GM18868 (cell line): Measurements from ENCODE around the gene BCOR.

Source experiments
- ATAC-seq: cut with Tn5 transposase; IDR thresholded peaks from one replicate; pipeline ENCODE4 v1.9.1; 2021; ENCODE audit warnings: mild to moderate bottlenecking, moderate library complexity; ENCODE audit not compliant: unreplicated experiment

BCOR gene

DNA sequence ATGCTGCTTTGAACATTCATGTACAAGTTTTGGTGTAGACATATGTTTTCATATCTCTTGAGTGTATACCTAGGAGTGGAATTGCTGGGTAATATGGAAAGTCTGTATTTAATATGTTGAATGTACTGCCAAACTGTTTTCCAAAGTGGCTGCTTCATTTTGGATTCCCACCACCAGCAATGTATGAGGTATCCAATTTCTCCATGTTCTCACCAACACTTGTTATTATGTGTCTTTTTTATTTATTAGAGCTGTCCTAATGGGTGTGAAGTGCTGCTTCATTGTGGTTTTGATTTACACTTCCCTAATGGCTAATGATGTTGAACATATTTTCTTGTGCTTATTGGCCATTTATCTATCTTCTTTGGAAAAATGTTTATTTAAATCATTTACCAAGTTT is 60.4 kb downstream of the BCOR start:
- no peak for ATAC-seq

DNA sequence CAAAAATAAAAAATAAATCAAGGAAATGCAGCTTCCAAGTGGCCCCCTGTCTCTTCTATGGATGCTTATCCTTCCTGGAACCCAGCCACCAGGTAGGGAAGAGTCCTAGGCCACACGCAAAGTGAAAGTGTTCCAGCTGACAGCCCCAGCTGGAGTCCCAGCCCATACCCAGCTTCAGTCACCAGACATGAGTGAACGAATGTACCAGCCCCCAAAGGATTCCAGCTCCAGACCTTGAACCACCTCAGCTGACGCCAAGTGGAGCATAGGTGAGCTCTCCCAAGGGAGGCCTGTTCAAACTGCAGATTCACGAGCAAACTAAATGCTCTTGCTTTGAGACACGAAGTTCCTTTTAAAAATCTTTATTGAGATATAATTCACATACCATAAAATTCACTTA is 62.0 kb downstream of the BCOR start:
- no peak for ATAC-seq

DNA sequence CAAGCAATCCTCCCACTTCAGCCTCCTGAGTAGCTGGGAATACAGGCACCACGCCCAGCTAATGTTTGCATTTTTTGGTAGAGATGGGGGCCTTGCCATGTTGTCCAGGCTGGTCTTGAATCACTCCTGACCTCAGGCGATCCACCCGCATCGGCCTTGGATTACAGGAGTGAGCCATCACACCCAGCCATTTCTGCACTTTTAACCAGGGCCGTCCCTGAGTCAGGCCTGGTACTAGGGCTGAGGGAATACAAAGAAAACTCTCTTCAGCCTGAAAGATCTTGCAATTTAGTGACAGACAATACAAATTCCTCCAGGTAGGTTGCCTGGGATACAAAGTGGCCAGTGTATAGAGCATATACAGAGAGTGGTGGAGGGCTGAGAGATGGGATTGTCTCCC is 65.8 kb downstream of the BCOR start:
- no peak for ATAC-seq

DNA sequence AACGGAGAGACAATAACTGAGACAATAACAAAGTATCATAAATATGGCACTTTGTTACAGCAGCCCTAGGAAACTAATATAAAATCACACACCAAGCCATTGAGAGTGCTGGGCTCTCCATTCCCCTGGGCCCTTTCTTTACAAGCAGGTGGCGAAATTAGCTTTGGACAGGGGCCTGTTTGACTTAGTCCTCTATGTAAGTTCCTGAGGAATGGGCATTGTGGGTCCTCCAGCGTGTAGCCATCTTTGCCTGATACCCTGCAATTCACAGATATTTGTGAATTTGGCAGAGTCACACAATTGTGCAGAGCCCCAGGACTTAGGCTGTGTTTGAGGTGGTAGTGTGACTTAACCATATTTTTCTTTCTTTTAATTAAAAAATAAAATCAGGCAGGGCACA is 67.6 kb downstream of the BCOR start:
- ATAC-seq: no peak

DNA sequence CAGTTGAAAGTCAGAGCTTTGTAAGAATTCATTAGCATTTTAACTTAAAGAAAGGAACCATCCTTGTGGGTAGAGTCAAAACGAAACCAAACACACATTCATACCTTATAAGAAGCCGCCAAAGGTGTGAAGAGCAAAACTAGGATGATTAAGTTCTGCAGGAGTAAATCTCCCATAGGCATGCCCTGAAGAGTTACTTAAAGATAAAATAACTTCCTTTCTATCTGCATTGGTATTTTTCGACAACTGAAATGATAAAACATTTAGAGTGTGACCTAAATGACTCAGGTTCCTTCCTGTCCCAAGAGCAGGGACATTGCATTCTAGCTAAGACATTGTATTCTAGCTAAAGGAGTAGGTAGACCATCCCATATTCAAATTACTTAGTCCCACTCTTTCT is 75.3 kb downstream of the BCOR start:
- peak; percentile 47 for ATAC-seq

DNA sequence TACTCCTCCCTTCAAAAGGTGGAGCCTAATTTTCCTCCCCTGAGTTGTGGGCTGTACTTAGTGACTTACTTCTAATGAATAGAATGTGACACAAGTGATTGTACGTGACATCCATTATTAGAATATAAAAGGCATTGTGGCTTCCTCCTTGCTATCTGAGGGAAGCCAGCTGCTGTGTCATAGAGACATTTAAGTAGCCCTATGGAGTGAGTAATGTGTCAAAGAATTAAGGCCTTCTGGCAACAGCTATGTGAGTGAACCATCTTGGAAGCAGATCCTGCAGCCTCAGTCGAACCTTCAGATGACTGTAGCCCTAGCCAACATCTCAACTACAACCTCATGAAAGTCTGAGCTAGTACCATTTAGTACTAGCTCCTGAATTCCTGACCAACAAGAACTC is 76.1 kb downstream of the BCOR start:
- ATAC-seq: no peak

DNA sequence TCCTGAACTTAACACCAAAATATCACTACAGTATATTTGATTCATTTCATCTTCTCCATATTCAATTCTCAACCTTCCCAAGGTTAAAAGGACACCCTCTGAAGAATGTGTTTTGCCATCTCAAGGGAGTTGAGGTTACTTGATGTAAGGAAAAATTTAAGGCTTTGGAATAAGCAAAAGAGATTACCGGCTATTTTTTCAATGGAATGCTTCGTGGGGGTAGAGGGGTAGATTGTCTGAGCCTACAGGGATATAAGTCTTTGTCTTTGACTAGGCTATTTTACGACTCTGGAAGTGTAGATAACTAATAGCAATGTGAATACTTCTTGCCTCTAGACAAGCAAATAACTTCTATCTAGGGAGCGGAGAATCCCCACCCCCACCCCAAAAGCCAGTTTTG is 78.2 kb downstream of the BCOR start:
- ATAC-seq: no peak

DNA sequence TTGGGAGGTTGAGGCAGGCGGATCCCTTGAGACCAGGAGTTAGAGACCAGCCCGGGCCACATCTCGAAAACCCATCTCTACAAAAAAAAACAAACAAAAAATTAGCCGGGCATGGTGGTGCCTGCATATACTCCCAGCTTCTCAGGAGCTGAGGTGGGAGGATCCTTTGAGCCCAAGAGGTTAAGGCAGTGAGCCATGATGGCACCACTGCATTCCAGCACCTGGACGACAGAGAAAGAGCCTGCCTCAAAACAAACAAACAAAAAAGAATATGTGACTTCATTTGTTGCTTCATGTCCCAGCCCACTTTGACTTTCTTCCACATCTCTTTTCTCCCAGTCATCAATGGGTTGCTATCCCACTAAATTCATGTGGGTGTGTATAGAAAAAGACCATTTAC is 79.7 kb downstream of the BCOR start:
- ATAC-seq: no peak

DNA sequence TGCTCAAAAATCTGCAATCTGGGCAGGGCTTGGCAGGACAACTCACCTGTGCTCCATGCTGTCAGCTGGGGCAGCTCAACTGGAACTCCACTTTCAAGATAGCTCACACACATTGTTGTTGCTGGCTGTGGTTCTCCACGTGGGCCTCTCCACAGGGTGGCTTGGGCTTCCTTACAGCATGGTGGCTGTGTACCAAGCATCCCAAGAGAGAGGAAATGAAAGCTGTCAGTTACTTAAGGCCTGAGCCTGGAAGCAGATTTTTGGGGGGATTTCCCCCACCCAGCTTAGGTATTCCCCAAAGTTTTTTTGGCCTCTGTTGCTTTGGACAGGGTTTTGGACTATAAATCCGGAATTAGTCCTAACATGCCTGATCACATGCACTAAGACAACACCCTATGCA is 81.0 kb downstream of the BCOR start:
- no peak for ATAC-seq

DNA sequence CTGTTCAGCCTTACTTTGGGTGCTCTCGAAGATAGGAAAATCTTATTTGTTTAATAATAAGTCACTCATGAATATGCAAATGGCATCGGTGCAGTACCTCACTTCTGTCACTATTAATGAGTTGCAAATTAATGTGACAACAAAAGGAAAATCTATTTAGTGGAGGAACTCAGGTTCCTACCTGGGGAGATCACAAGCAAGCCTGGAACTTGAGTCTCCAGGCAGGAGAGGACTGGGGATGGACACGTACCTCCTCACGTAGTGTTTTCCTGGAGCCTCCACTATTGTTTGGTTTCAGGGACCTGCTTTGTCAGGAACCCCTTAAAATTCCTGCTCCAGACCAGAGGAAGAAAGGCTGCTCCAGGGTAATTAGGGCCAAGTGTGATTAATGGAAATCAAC is 82.1 kb downstream of the BCOR start:
- ATAC-seq: no peak

DNA sequence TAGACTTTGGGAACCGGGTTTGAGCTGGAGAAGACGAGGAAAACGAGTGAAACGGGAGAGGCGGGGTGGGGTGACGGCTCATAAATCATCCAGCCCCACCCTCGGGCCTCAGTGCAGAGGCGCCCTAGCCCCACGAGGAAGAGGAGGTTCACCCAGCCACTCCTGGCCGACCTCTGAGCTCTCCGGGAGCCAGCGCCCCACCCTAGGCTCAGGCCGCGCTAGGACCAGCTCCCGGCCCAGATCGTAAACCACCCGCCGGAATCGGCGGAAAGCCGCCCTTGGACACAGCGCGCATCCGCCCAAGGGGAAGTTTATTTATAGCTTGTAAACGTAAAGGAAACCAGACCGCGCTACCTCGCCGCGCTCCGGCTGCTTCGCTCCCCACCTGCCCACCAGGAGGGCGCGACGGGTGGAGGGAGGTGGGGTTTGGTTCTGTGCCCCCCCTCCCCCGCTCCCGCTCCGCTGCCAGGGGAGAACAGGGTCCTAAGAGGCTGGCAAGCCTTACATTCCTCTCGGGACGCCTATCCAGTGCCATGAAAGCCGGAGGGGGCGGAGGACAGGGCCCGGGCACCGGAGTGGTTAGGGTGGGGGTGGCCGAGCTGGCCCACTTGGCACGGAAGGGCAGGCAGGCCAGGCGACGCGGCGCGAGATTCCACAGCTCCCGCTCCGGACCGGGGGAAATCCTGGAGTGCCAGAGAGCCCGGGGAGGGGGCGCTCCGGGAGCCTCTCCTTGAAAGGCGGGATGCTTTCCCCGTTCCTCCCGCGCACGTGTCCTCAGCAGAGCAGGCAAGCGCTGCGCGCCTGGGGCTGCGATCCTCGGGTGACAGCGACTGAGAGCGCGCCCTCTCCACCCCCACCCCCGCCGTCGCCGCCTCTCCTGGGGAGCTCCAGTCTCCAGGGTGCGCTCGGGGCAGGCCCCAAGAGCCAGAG is 84.2 kb downstream of the BCOR start:
- ATAC-seq: no peak

DNA sequence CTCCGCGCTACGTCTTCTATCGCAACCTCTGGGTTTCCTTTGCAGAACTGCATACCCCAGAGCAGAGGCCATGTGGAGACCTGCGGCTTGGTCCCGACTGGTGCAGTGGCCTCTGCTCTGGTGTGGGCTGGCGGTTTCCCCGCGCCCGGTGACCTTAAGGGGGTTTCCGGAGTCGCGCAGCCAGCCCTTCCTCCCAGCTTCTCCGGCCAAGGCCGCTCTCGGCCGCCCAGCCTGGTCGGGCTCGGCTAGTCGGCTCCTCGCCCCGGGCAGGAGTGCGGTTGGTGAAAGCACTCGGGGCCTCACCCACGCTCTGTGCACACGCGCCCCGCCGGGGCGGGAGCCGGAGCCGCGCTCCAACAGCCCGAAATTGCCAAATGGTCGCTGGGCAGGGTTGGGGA is 84.9 kb downstream of the BCOR start:
- no peak for ATAC-seq

DNA sequence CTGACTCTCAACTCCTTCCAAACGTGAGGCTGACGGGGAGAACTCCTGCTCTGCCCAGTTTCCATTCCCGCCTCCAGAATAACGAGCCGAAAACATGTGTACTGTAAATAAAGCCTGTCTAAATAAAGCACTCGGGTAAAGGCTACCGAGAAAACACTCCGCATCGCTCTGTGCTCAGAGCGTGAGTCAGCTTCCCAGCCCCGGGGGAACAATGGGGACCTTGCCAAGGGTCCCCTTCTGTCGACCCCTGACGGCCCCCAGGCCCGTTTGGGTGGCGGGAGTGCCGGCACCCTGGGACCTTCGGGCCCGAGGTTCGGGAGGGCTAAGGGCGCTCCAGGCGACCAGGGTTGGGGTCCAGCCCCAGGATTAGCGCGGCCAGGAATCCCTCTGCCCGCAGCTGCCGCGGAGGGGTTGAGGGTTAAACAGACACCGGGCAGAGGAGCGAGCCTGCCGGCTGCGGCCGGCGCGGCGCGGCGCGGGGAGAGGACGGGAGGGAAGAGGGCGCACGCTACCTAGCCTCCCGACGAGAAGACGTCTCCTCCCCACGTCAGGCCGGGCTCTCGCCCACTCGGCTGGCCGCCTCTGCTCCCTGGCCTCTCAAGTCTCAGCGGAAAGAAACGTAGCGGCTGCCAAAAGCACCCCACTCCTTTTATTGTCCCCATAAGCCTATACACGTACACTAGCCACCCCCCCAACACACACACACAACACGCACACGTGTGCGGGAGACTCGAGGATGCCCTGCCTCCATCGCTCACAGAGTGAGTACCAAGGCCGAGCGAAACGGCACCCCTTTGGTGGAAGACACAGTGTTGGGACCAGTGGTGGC is 85.5 kb downstream of the BCOR start:
- ATAC-seq: no peak

DNA sequence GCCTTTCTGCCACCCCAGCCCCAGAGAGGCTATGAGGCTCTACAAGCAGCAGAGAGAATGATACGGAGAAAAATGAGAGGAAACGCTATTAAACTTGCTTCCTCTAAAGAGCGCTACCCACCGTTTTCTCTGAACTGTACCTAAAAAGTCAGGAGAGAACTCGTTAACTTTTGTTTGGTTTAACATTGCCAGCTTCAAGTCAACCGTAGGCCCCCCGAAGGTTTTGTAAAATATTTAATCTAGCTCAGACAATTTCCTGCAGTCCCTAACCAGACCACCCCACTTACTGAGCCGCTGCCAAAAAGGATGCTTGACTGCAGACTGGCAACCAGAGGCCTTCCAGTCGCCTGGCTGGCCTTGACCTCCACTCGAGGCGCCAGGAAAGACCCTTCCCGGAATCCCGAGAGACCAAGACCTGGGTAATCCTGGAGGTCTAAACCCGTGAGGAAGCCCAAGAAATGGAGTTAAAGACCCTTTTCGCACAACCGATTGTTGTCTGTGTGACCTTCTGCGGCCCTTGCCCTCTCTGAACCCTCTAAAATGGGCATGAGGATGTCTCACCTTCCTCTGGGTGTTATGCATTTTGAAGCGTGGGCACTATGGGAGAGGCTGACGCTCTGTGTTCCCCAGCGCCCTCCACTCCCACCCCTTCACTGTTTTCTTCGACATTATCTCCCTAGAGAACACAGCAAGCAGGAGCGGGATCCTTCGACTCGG is 86.3 kb downstream of the BCOR start:
- no peak for ATAC-seq

DNA sequence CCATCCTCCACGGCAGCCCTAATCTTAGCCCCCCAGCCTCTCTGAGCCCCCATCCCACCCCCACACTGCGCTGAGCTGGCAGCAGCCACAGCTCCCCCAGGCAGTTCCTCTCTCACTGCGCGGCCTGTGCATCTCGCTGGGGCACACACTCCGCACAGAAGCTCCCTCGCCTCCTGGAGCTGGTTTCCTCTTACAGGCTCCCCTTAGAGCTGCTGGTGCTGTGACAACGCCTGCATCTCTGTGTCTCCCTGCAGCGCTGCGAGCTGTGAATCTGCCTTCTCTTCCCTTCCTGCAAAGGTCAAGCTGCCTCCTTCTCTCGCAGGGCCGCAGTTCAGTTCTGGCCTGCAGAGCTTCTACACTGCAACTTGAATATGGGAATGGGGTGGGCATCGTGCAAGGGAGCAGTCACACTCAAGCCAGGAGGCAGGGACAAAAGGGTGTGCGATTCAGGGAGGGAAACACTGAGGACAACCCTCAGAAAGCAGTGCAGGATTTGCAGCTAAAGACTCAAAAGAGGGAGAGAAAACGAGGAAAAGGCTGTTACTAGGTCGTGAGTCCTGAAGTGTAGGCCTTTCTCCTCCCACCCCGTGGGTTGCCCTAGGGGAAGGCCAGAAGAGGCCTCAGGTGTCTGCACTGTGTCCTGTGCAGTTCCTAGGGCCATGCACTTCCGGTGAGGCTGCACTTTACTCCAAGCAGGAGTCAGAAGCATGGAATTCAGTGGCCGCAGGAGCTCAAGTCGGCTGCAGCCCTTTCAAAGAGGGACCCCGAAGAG is 87.0 kb downstream of the BCOR start:
- ATAC-seq: no peak

DNA sequence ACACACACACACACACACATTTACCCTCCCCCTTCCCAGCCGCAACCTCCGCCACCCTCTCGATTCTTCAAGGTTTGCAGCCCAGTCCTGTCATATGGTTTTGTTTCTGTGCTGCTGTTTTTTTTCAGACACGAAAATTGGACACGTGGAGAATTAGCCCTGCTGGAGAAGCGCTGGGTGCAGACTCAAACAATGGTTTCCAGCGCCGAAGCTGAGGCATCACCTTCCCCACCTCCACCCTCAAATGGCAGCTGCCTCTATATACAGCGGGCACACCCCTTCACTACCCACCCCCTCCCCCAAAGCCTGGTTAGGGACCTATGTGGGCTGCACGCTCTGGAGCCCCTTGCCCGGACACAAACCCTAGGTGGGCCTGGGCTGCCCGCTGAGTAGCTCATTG is 87.9 kb downstream of the BCOR start:
- ATAC-seq: no peak

DNA sequence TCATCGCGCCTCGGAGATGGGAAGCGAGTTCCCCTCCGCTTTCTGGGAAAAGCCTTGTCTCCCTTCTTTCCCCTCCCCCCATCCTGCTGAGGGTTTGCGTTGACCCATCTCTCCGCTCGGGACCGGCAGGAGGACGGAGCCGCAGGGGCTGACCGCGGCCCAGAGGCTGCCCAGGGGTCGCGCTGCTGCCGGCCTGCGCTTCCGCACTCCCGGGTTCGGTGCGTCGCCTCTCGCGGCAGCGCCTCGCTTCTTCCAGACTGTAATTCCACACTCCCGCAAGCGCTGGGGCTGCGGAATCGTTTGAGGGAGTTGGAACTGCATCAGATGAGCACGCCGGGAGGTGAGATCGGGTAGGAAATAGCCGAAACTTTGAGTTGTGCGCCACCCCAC is 88.3 kb downstream of the BCOR start:
- ATAC-seq: no peak

DNA sequence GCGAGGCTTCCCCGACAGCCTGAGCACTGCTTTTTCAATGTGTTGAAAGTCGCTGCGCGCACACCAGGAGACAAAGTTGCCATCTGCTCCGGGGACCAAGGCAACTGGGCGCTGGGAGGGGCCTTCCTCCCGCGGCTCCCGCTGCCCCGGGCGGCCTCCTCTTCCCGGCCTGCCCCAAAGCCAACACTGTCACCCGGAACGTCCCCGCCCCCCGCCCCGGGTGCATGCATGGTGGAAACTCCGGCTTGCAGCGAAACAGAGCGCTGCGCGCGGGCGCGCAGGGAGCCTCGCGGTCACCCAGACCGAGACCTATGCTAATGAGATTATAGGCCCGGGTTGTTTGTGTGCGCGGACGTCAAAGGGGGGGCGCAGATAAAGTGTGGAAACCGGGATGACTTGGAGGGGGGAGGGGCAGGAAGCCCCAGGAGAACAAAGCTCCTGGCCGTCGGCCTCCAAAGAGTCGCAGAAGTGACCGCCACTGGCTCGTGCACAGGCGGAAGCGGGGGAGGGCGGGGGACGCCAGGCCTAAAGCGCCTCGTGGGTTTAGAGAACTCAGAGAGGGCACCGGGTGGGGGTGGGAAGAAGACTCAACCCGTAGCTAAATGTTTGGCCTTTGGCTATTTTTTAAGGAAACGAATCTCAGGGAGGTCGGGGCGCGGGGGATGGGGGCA is 88.8 kb downstream of the BCOR start:
- no peak for ATAC-seq

DNA sequence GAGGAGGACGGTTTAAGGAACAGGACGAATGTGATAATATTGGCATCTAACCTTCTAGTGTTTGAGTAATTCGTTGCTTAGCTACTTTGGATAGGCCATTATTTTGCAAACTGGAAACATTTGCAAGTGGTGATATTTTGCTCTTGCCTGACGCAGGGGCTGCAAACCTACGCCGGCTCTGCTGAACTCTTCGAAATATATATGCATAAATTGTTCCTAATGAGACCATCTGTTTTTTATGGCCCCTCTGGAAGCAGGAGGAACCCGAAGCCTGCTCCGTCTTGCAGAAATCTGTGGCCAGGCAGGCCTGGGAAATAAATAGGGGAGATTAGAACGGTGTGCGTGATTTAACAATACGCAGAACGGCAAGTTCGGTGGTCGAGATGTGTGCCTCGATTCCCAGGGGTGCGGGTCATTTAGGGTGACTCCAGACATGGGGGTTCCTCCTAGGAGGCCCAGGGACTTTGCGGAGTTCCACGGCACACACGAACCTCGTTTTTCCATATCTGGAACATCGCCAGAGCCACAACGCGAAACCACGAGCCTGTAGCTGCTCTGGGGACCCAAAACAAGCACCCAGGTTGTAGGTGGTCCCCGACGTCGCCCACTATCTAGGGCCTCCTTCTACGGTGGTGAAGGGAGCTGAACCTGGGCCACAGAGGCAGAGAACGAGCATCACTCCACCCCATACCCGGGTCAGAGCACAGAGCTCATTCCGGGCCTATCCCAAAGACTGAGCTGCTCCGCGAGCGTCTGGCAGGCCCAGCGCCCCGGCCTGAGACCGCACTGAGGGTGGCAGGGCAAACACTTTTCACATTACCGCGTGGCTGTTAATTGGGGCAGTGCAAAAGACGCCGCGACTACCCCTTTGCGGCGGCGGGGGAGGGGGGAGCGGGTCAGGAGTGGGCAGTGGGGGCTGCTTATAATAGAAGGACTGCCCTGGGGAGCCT is 89.7 kb downstream of the BCOR start:
- no peak for ATAC-seq
